Peyer's patch (tissue), 4 donors: Measurements from ENCODE around the gene FAM107B. TPM values are rescaled to one million over a fixed set of nuclear protein-coding genes. Genes with fewer than 3 reads are reported as not detected.

Source experiments
- DNase-seq, 3 donors: peaks; one replicate each; pipeline ENCODE4 v3.0.0-alpha.2; 2017 to 2019
- H3K27ac ChIP-seq, 4 donors: fragments of 200-600 bp; sonication (generic); one replicate each; pipeline ENCODE4 v1.5.1; 2016 to 2019
- H3K27me3 ChIP-seq, 2 donors: fragments of 200-600 bp; sonication (generic); one replicate each; pipeline ENCODE4 v1.5.1; 2019
- H3K36me3 ChIP-seq, 3 donors: fragments of 200-600 bp; sonication (generic); one replicate each; pipeline ENCODE4 v1.5.1; 2016 to 2019
- H3K4me1 ChIP-seq, 4 donors: fragments of 200-600 bp; sonication (generic); one replicate each; pipeline ENCODE4 v1.5.1; 2016 to 2019
- H3K4me3 ChIP-seq, 4 donors: fragments of 200-600 bp; sonication (generic); 1 replicate in 3 of 4; 2 replicates in 1 of 4; pipeline ENCODE4 v1.5.1; 2016 to 2019; ENCODE audit warnings: mild to moderate bottlenecking in 1 of 4
- H3K9me3 ChIP-seq, 4 donors: fragments of 200-600 bp; sonication (generic); one replicate each; pipeline ENCODE4 v1.5.1; 2016 to 2019; ENCODE audit warnings: mild to moderate bottlenecking in 1 of 4
- POLR2A ChIP-seq, 2 donors: fragments of 450-650 bp; IDR thresholded peaks; one replicate each; pipeline ENCODE4 v1.5.1; 2017; ENCODE audit warnings: antibody characterized with exemption in 2 of 2, mild to moderate bottlenecking in 2 of 2, moderate library complexity in 2 of 2
- total RNA-seq, 4 donors: library from RNA; depleted of rRNA; stranded (reverse); fragments of >200 nt; gene quantifications; one replicate each; pipeline ENCODE4 v1.1.0, GENCODE V29; 2016
- TF ChIP-seq, protein P1 (sequence below), 6 experiments: fragments of 450-650 bp in 4 of 6; fragments of 200-600 bp in 2 of 6; sonication (generic) in 1 of 6; IDR thresholded peaks; one replicate each; pipeline ENCODE4 v1.5.1; 2017 to 2019; ENCODE audit warnings: antibody characterized with exemption in 6 of 6, mild to moderate bottlenecking in 3 of 6, moderate library complexity in 1 of 6

Gene FAM107B
- total RNA-seq, 4 donors from 2014 or later: 36.6 to 89.1 (median 39.6) TPM

DNA sequence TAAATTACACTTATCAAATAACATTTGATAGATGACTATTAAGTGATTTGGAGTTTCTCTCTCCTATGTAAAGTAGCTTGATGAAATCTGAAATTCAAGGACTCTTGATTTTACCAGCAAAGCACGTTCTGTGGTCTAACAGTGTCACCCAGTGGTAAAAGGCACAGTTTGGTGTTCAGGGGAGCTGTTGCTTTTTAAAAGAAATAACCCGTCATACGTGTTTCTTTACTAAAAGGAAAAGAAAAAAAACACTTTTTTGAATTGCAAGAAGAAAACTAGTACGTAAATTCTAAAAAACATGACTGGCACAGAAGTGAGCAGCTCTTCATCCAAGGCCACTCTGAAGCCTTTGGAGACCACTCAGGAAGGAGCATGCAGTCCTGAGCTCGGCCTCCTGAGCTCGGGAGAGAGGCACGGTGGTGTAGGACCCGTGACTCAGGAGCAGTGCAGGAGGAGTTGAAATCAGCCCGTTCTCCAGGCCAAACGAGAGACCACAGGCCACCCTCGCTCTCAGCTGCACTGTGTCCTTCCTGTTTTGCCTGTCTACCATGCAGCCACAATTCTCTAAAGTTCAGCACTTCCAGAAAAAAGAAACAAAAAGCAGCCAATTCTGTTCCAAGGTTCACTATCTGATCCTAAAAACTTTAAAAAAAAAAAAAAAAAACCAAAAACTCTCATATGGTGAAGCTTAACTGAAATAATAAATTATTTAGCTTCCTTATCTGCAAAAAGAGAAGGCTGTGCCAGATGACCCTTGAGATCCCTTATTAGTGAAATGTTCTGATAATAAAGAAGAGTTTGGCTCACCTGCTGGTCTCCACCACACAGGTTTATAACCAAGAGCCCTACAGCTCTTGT, 231.4 kb downstream of the FAM107B start:
- H3K4me1 ChIP-seq: peaks cover 0 to 14% (median 6%) of the 10 kb centered on the region in 4 donors
- TF ChIP-seq, protein P1, sequence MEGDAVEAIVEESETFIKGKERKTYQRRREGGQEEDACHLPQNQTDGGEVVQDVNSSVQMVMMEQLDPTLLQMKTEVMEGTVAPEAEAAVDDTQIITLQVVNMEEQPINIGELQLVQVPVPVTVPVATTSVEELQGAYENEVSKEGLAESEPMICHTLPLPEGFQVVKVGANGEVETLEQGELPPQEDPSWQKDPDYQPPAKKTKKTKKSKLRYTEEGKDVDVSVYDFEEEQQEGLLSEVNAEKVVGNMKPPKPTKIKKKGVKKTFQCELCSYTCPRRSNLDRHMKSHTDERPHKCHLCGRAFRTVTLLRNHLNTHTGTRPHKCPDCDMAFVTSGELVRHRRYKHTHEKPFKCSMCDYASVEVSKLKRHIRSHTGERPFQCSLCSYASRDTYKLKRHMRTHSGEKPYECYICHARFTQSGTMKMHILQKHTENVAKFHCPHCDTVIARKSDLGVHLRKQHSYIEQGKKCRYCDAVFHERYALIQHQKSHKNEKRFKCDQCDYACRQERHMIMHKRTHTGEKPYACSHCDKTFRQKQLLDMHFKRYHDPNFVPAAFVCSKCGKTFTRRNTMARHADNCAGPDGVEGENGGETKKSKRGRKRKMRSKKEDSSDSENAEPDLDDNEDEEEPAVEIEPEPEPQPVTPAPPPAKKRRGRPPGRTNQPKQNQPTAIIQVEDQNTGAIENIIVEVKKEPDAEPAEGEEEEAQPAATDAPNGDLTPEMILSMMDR (IDR thresholded peaks at IDR 0.05): peak in 4 of 6 experiments; percentile 24 to 89 (median 74)
- no peak for TF ChIP-seq POLR2A (IDR thresholded peaks at IDR 0.05)
- H3K27me3 ChIP-seq: no peaks in the 10 kb centered on the region
- peak overlapping the region; percentile 45 to 64 (median 54) for H3K27ac ChIP-seq
- no peaks in the 10 kb centered on the region for H3K36me3 ChIP-seq
- peak in 2 of 3 donors; percentile 62 to 74 for DNase-seq
- no peaks in the 10 kb centered on the region for H3K9me3 ChIP-seq
- peak overlapping the region in 2 of 4 donors; percentile 22 to 28 for H3K4me3 ChIP-seq

DNA sequence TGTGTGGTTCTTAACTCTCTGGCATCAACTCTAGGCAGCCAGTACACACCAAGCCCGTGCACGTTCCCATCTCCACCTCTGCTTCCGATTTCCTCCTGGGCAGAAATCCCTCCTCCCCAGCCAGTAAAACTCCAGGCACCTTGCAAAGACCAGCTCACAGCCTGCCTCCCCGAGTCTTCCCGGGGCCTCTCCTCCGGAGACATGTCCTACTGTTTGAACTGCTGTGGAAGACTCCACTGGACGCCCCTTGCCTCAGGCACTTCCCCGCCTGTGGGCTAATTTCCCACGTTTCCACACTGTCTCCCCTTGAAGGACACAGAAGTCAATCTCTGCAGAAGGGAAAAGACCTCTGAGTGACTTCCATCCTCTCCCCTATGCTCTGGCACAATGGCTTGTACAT, 233.3 kb downstream of the FAM107B start:
- peaks cover 0 to 14% (median 7%) of the 10 kb centered on the region in 4 donors for H3K4me1 ChIP-seq
- no peak for DNase-seq
- H3K27ac ChIP-seq: no peak overlapping the region
- no peaks in the 10 kb centered on the region for H3K36me3 ChIP-seq
- H3K9me3 ChIP-seq: no peaks in the 10 kb centered on the region
- TF ChIP-seq, protein P1 (IDR thresholded peaks at IDR 0.05): no peak
- no peak for TF ChIP-seq POLR2A (IDR thresholded peaks at IDR 0.05)
- H3K4me3 ChIP-seq: no peak overlapping the region
- H3K27me3 ChIP-seq: no peaks in the 10 kb centered on the region

DNA sequence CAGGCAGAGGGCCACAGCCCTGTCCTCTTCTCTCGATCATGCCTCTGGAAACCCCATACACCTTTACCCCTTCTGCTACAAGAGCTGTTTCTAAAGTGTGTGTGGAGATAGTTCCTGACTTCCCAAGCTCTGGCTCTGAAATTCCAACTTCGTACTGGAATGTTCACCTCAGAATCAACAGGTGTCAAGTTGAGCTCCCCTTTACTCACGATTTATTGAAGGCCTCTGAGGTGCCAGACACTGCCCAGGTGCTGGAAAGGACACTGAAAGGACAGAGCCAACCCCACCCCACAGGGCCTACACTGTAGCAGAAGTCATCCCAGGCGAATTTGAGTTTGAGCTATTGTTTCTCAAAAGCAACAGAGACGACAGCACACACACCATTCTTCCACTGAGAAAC, 234.1 kb downstream of the FAM107B start:
- H3K4me1 ChIP-seq: peaks cover 0 to 22% (median 7%) of the 10 kb centered on the region in 4 donors
- no peaks in the 10 kb centered on the region for H3K27me3 ChIP-seq
- H3K27ac ChIP-seq: no peak overlapping the region
- no peak for TF ChIP-seq POLR2A (IDR thresholded peaks at IDR 0.05)
- TF ChIP-seq, protein P1 (IDR thresholded peaks at IDR 0.05): no peak
- no peaks in the 10 kb centered on the region for H3K9me3 ChIP-seq
- H3K36me3 ChIP-seq: no peaks in the 10 kb centered on the region
- H3K4me3 ChIP-seq: no peak overlapping the region
- DNase-seq: no peak

DNA sequence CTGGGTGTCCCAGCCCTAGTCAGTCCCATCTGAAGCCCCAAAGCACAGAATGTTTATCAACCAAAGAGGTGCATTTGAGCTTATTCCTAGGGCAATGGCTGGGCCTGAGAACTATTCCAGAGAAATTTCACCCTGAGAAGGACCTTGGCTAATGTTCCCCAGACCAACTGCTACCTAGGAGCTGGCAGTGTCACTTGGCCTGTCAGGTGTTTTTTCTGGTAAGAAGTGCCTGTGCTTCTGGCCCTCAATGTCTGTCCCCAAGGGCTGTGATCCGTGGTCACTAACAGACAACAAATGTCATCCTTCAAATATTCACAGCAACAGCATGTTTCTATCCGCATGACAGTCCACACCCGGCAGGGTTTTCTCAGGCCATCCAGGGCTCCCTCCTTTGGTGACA, 234.6 kb downstream of the FAM107B start:
- no peak overlapping the region for H3K27ac ChIP-seq
- H3K9me3 ChIP-seq: no peaks in the 10 kb centered on the region
- H3K4me3 ChIP-seq: no peak overlapping the region
- H3K27me3 ChIP-seq: no peaks in the 10 kb centered on the region
- TF ChIP-seq POLR2A (IDR thresholded peaks at IDR 0.05): no peak
- TF ChIP-seq, protein P1 (IDR thresholded peaks at IDR 0.05): no peak
- DNase-seq: no peak
- peaks cover 0 to 25% (median 7%) of the 10 kb centered on the region in 4 donors for H3K4me1 ChIP-seq
- no peaks in the 10 kb centered on the region for H3K36me3 ChIP-seq

DNA sequence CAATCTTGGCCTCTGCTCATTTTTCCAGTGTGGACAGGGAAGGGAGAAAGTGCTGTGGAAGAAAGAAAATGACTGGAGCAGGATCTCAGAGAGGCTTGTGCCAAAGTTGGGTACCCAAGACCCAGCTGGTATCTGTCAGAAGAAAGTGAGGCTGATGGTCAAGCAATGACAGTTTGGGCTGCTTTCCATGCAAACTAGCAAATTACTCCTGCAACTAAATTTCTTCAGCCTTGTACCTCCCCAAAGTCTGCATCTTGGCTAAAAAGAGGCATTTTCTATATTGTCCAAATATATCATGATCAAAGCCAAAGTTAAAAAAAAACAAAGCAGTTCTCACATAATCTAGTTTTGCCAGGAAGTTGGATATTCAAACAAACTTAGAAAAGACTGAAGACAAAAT, 235.5 kb downstream of the FAM107B start:
- TF ChIP-seq, protein P1 (IDR thresholded peaks at IDR 0.05): no peak
- no peak for TF ChIP-seq POLR2A (IDR thresholded peaks at IDR 0.05)
- peaks cover 0 to 31% (median 7%) of the 10 kb centered on the region in 4 donors for H3K4me1 ChIP-seq
- no peaks in the 10 kb centered on the region for H3K27me3 ChIP-seq
- no peak overlapping the region for H3K27ac ChIP-seq
- H3K4me3 ChIP-seq: no peak overlapping the region
- H3K36me3 ChIP-seq: no peaks in the 10 kb centered on the region
- DNase-seq: no peak
- H3K9me3 ChIP-seq: no peaks in the 10 kb centered on the region
